Measurements from ENCODE around the gene ASMTL. TPM values are rescaled to one million over a fixed set of nuclear protein-coding genes. Genes with fewer than 3 reads are reported as not detected.

The ASMTL gene
- total and polyA plus RNA-seq, 2 of the 13 experiments (the other 11 are each of a cell fraction or from before 2014, with no cell fraction given), result 5.6 to 16.3 TPM

DNA sequence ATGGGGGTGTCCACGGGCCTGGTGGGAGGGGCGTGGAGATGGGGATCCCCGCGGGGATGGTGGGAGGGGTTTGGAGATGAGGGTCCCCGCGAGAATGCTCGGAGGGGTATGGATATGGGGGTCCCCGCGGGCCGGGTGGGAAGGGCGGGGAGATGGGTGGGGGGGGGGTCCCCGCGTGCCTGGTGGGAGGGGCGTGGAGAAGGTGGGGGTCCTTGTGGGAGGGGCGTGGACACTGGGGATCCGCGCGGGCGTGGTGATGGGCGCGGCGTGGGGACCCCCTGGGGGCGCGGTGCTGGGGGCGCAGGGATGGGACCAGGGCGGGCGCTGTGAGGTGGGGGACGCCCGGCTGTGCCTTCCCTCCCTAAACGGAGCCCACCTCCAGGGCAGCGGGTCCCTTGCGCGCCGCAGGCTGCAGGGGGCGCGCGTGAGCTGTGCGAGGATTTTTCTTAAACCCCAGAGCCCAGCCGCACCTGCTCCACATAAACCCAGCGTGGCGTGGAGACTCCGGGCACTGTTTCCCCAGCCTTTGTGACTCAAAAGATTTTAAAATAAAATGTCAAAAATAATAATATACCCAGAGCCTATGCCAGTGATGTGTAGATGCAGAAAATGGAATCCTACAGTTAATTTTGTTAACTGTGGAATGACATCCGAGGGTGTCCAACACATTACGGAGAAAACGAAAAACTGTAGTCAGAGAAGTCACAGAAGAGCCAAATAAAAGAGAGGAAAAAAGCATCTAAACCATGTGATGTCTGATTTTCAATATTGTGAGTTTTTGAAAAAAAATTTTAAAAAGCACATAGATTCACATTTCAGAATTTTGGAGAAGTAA, 1.5 kb upstream of the ASMTL start (continued):
- no peak for TF ChIP-seq ZSCAN9 (CRISPR knock-in tag; IDR thresholded peaks at IDR 0.05; ENCODE audit: borderline replicate concordance)
- peak; percentile 94 for TF ChIP-seq STAG1 (CRISPR knock-in tag; IDR thresholded peaks at IDR 0.05)
- no peak for TF ChIP-seq TFDP2 (CRISPR knock-in tag; IDR thresholded peaks at IDR 0.05)
- no peak for TF ChIP-seq NCOR1 (IDR thresholded peaks at IDR 0.05; ENCODE audit: borderline replicate concordance, low read length)
- no peak for TF ChIP-seq SP2 (CRISPR knock-in tag; IDR thresholded peaks at IDR 0.05)
- no peak for TF ChIP-seq FOXC1 (CRISPR knock-in tag; IDR thresholded peaks at IDR 0.05; ENCODE audit: borderline replicate concordance)
- TF ChIP-seq CENPX (CRISPR knock-in tag; IDR thresholded peaks at IDR 0.05), result no peak
- no peak for TF ChIP-seq TRAFD1 (CRISPR knock-in tag; IDR thresholded peaks at IDR 0.05; ENCODE audit: borderline replicate concordance)
- no peak for TF ChIP-seq ZFP37 (CRISPR knock-in tag; IDR thresholded peaks at IDR 0.05; ENCODE audit: borderline replicate concordance)
- no peak for TF ChIP-seq HMG20A (CRISPR knock-in tag; IDR thresholded peaks at IDR 0.05; ENCODE audit: borderline replicate concordance)
- TF ChIP-seq, protein P1, sequence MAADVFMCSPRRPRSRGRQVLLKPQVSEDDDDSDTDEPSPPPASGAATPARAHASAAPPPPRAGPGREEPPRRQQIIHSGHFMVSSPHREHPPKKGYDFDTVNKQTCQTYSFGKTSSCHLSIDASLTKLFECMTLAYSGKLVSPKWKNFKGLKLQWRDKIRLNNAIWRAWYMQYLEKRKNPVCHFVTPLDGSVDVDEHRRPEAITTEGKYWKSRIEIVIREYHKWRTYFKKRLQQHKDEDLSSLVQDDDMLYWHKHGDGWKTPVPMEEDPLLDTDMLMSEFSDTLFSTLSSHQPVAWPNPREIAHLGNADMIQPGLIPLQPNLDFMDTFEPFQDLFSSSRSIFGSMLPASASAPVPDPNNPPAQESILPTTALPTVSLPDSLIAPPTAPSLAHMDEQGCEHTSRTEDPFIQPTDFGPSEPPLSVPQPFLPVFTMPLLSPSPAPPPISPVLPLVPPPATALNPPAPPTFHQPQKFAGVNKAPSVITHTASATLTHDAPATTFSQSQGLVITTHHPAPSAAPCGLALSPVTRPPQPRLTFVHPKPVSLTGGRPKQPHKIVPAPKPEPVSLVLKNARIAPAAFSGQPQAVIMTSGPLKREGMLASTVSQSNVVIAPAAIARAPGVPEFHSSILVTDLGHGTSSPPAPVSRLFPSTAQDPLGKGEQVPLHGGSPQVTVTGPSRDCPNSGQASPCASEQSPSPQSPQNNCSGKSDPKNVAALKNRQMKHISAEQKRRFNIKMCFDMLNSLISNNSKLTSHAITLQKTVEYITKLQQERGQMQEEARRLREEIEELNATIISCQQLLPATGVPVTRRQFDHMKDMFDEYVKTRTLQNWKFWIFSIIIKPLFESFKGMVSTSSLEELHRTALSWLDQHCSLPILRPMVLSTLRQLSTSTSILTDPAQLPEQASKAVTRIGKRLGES (CRISPR knock-in tag; IDR thresholded peaks at IDR 0.05; ENCODE audit: borderline replicate concordance), result no peak
- peak; percentile 39; the same call in 1 of the 2 replicates for TF ChIP-seq ZNF12 (CRISPR knock-in tag; IDR thresholded peaks at IDR 0.05)
- peak; percentile 37; the same call in 1 of the 2 replicates for TF ChIP-seq HOXA3 (CRISPR knock-in tag; IDR thresholded peaks at IDR 0.05)
- TF ChIP-seq, protein P2, sequence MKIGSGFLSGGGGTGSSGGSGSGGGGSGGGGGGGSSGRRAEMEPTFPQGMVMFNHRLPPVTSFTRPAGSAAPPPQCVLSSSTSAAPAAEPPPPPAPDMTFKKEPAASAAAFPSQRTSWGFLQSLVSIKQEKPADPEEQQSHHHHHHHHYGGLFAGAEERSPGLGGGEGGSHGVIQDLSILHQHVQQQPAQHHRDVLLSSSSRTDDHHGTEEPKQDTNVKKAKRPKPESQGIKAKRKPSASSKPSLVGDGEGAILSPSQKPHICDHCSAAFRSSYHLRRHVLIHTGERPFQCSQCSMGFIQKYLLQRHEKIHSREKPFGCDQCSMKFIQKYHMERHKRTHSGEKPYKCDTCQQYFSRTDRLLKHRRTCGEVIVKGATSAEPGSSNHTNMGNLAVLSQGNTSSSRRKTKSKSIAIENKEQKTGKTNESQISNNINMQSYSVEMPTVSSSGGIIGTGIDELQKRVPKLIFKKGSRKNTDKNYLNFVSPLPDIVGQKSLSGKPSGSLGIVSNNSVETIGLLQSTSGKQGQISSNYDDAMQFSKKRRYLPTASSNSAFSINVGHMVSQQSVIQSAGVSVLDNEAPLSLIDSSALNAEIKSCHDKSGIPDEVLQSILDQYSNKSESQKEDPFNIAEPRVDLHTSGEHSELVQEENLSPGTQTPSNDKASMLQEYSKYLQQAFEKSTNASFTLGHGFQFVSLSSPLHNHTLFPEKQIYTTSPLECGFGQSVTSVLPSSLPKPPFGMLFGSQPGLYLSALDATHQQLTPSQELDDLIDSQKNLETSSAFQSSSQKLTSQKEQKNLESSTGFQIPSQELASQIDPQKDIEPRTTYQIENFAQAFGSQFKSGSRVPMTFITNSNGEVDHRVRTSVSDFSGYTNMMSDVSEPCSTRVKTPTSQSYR (CRISPR knock-in tag; IDR thresholded peaks at IDR 0.05; ENCODE audit: borderline replicate concordance), result no peak
- no peak for TF ChIP-seq ZNF282 (IDR thresholded peaks at IDR 0.05; ENCODE audit: partially characterized antibody)
- peak; percentile 31; the same call in 1 of the 2 replicates for TF ChIP-seq HDAC2 (CRISPR knock-in tag; IDR thresholded peaks at IDR 0.05)
- TF ChIP-seq ZFP1 (CRISPR knock-in tag; IDR thresholded peaks at IDR 0.05), result no peak
- no peak for TF ChIP-seq MED13 (CRISPR knock-in tag; IDR thresholded peaks at IDR 0.05)
